ENCODE data around the gene SKI.

Gene SKI

GRCh38 chr1:2344744-2345296, 116.7 kb downstream of the SKI start:
- Mint-ChIP-seq H3K4me1 (no peaks in the 10 kb centered on the region), H3K27me3 (peaks cover 0 to 5% of the 10 kb centered on the region in 2 donors), H3K27ac (no peak overlapping the region), H3K36me3 (no peaks in the 10 kb centered on the region), H3K9me3 (no peaks in the 10 kb centered on the region), H3K4me3 (no peak overlapping the region)
- no peak for ATAC-seq (replicated peaks)
- no peak for DNase-seq

DNA sequence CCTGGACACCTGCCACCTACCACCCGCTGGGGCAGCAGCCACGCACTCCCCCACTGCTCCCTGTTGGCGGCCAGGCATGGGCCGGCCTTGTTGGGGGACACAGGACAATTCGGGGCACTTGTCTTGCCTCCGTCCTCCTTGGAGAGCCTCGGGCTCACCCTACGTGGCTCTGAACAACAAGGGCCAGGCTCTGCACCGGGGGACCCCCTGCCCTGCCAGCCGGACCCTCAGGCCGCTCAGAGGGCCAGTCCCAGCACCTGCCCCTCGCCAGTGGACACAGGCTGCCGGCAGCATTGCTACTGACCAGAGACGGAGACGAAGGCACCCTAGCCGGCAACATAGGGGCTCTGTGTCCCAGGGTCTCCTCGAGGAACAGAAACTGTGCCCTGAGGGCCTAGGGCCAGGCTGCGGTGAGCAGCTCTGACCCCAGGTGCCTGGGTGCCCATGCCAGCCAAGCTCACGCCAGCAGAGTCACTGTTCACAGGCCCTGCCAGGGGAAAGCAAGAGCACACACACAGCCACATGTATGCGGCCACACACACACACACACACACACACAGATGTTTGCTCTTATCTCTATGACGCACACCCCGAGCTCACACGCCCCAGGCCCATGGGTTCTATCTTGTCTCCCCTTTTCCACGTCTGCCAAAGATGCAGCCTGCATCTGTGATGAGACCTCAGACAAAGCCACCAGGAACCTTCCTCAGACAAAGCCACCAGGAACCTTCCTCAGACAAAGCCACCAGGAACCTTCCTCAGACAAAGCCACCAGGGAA, 117.4 kb downstream of the SKI start:
- no peaks in the 10 kb centered on the region for H3K9me3 Mint-ChIP-seq
- DNase-seq (no peak), ATAC-seq (replicated peaks) (no peak)
- no peak overlapping the region for H3K4me3 Mint-ChIP-seq
- no peak overlapping the region for H3K27ac Mint-ChIP-seq
- peaks cover 0 to 5% of the 10 kb centered on the region in 2 donors for H3K27me3 Mint-ChIP-seq
- H3K4me1 Mint-ChIP-seq = no peaks in the 10 kb centered on the region
- no peaks in the 10 kb centered on the region for H3K36me3 Mint-ChIP-seq

DNA sequence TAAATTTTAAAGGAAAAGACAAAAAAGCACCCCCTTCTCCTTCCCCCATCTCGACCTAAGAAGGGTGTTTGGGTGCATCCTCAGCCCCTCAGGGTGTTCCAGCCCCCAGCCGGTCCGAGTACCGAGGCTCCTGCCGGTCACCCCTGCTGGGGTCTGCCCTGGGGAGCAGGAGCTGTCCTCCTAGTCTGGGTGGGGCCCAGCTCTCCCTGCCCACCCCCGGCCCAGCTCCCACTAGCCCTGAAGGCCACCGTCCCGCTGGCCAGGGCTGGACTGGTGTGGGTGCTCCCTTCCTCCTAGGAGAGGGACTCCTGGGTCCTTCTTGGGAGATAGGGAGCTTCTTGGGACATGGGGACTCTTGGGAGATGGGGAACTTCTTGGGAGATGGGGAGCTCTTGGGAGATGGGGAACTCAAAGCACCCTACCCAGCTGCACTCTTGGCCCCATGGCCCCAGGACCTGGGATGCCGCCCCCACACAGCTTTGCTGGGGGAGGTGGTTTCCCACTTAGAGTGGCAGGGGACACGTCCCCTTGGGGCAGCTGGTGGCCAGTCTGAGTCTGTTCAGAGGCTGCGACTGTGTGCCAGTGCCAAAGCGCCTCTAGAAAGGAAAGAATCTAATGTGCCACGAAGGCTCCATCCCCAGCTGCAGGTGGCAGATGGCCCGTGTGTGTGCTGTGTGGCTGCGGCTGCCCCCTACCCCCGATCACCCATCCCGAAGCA, 118.7 kb downstream of the SKI start:
- Mint-ChIP-seq H3K27me3 (no peaks in the 10 kb centered on the region), H3K4me1 (no peaks in the 10 kb centered on the region), H3K27ac (no peak overlapping the region), H3K36me3 (no peaks in the 10 kb centered on the region), H3K9me3 (no peaks in the 10 kb centered on the region), H3K4me3 (no peak overlapping the region)
- ATAC-seq (replicated peaks) = no peak
- no peak for DNase-seq

DNA sequence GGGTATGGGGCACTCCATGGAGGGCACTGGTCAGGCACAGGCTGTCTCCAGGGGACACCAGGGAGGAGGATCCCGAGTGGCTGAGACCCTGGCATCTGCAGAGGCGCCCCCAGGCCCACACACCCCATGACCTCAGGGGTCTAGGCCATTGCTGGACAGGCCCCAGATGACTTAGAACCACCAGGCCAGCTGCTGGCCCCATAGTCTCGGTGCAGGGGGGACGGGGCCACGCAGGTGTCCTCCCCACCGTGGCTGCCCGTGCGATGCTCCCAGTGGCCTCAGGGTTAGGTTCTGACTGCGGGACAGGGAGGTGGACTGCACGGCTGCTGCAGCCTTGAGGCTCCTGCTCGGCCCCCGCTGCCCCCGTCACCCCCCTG, 119.3 kb downstream of the SKI start:
- Mint-ChIP-seq H3K27me3 (no peaks in the 10 kb centered on the region), H3K9me3 (no peaks in the 10 kb centered on the region), H3K36me3 (no peaks in the 10 kb centered on the region), H3K4me3 (no peak overlapping the region), H3K27ac (no peak overlapping the region), H3K4me1 (no peaks in the 10 kb centered on the region)
- DNase-seq (no peak), ATAC-seq (replicated peaks) (no peak)

DNA sequence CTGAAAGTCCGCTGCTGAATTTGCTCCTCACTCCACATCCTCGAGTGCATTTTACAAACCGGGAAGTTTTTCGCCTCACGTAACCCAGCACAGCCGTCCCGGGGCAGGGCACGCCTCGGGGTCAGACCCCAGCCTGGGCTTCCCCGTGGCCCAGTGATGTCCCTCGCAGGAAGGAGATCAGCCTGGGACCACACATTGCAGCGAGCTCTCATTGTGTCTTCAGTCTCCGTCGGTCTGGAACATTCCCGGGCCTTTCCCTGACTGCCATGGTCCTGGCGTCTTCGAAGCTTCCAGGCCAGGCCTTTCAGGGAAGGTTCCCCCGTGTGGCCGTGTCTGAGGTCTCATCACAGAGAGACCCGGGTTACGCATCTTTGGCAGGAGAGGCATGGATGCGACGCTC, 119.8 kb downstream of the SKI start:
- H3K27ac Mint-ChIP-seq = no peak overlapping the region
- DNase-seq = no peak
- H3K4me1 Mint-ChIP-seq = no peaks in the 10 kb centered on the region
- no peaks in the 10 kb centered on the region for H3K9me3 Mint-ChIP-seq
- no peak overlapping the region for H3K4me3 Mint-ChIP-seq
- no peaks in the 10 kb centered on the region for H3K36me3 Mint-ChIP-seq
- no peaks in the 10 kb centered on the region for H3K27me3 Mint-ChIP-seq
- no peak for ATAC-seq (replicated peaks)

- Mint-ChIP-seq H3K27ac (no peak overlapping the region), H3K9me3 (no peaks in the 10 kb centered on the region), H3K4me1 (peaks cover 0 to 2% of the 10 kb centered on the region in 2 donors), H3K27me3 (no peaks in the 10 kb centered on the region), H3K4me3 (no peak overlapping the region), H3K36me3 (no peaks in the 10 kb centered on the region)
- ATAC-seq (replicated peaks) = no peak
- no peak for DNase-seq
These were observed 120.5 kb downstream of the SKI start for GRCh38 chr1:2348346-2349325.

GRCh38 chr1:2349806-2350205, 121.7 kb downstream of the SKI start:
- DNase-seq (no peak), ATAC-seq (replicated peaks) (no peak)
- no peak overlapping the region for H3K27ac Mint-ChIP-seq
- H3K4me3 Mint-ChIP-seq = no peak overlapping the region
- H3K27me3 Mint-ChIP-seq = no peaks in the 10 kb centered on the region
- H3K9me3 Mint-ChIP-seq = no peaks in the 10 kb centered on the region
- peaks cover 0 to 4% of the 10 kb centered on the region in 2 donors for H3K4me1 Mint-ChIP-seq
- no peaks in the 10 kb centered on the region for H3K36me3 Mint-ChIP-seq

DNA sequence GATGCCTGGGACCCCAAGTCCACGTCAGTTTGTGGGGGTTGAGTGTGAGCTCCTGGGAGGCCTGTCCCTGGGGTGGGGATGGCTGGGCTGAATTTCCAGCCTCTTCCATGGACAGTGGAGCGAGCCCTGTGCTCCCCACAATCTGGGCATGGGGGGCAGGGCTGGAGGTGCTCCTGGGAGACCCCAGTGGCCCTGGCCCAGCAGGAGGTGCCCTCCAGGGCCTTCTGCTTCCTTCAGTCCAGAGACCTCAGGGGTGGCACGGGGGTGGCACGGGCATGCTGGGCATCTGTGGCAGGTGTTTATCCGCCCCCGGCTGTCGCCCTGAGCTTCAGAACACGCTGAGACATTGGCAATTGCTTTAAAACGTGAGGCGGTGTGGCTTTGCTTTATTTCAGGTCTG, 122.4 kb downstream of the SKI start:
- H3K27ac Mint-ChIP-seq = no peak overlapping the region
- ATAC-seq (replicated peaks) = no peak
- H3K36me3 Mint-ChIP-seq = no peaks in the 10 kb centered on the region
- H3K9me3 Mint-ChIP-seq = no peaks in the 10 kb centered on the region
- peaks cover 0 to 4% of the 10 kb centered on the region in 2 donors for H3K4me1 Mint-ChIP-seq
- DNase-seq = no peak
- no peak overlapping the region for H3K4me3 Mint-ChIP-seq
- no peaks in the 10 kb centered on the region for H3K27me3 Mint-ChIP-seq

- ATAC-seq (replicated peaks) (no peak), DNase-seq (no peak)
- Mint-ChIP-seq H3K27me3 (no peaks in the 10 kb centered on the region), H3K27ac (no peak overlapping the region), H3K4me3 (no peak overlapping the region), H3K36me3 (no peaks in the 10 kb centered on the region), H3K9me3 (no peaks in the 10 kb centered on the region), H3K4me1 (peaks cover 0 to 4% of the 10 kb centered on the region in 2 donors)
These were observed 123.0 kb downstream of the SKI start for GRCh38 chr1:2350911-2351655.

DNA sequence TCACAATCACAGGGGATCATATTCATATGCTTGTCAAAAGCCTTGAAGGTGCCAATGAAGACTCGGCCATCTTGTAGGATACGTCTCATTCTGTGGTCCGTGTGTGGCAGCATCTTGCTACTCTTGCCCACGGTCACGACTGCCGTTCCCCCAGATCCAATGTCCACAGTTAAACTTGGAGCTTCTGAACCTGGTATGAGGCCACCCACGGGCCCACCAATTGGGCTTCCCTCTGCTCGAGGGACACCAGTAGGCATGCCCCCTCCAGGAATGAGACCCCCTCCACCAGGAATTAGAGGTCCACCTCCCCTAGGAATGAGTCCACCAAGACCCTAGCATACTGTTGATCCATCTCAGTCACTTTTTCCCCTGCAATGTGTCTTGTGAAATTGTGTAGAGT, 123.6 kb downstream of the SKI start:
- DNase-seq (no peak), ATAC-seq (replicated peaks) (no peak)
- peaks cover 0 to 4% of the 10 kb centered on the region in 2 donors for H3K4me1 Mint-ChIP-seq
- H3K27me3 Mint-ChIP-seq = no peaks in the 10 kb centered on the region
- H3K27ac Mint-ChIP-seq = no peak overlapping the region
- no peaks in the 10 kb centered on the region for H3K9me3 Mint-ChIP-seq
- H3K36me3 Mint-ChIP-seq = no peaks in the 10 kb centered on the region
- H3K4me3 Mint-ChIP-seq = no peak overlapping the region

- Mint-ChIP-seq H3K4me1 (peaks cover 0 to 4% of the 10 kb centered on the region in 2 donors), H3K4me3 (no peak overlapping the region), H3K27ac (no peak overlapping the region), H3K9me3 (no peaks in the 10 kb centered on the region), H3K27me3 (no peaks in the 10 kb centered on the region), H3K36me3 (no peaks in the 10 kb centered on the region)
- ATAC-seq (replicated peaks) (no peak), DNase-seq (no peak)
These were observed 124.3 kb downstream of the SKI start for GRCh38 chr1:2352341-2352896.

- no peak overlapping the region for H3K4me3 Mint-ChIP-seq
- no peaks in the 10 kb centered on the region for H3K36me3 Mint-ChIP-seq
- H3K9me3 Mint-ChIP-seq = no peaks in the 10 kb centered on the region
- H3K27me3 Mint-ChIP-seq = no peaks in the 10 kb centered on the region
- ATAC-seq (replicated peaks) (no peak), DNase-seq (no peak)
- peaks cover 0 to 4% of the 10 kb centered on the region in 2 donors for H3K4me1 Mint-ChIP-seq
- H3K27ac Mint-ChIP-seq = no peak overlapping the region
These were observed 124.9 kb downstream of the SKI start for GRCh38 chr1:2352897-2353550.
